Measurements from ENCODE around the gene BCL10. TPM values are rescaled to one million over a fixed set of nuclear protein-coding genes. Genes with fewer than 3 reads are reported as not detected.

BCL10 gene
- total RNA-seq, 4 donors from 2014 or later = 17.8 to 34.4 (median 22.2) TPM

- TF ChIP-seq, protein P1, sequence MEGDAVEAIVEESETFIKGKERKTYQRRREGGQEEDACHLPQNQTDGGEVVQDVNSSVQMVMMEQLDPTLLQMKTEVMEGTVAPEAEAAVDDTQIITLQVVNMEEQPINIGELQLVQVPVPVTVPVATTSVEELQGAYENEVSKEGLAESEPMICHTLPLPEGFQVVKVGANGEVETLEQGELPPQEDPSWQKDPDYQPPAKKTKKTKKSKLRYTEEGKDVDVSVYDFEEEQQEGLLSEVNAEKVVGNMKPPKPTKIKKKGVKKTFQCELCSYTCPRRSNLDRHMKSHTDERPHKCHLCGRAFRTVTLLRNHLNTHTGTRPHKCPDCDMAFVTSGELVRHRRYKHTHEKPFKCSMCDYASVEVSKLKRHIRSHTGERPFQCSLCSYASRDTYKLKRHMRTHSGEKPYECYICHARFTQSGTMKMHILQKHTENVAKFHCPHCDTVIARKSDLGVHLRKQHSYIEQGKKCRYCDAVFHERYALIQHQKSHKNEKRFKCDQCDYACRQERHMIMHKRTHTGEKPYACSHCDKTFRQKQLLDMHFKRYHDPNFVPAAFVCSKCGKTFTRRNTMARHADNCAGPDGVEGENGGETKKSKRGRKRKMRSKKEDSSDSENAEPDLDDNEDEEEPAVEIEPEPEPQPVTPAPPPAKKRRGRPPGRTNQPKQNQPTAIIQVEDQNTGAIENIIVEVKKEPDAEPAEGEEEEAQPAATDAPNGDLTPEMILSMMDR (IDR thresholded peaks at IDR 0.05) = no peak
- H3K4me3 ChIP-seq (ENCODE audit: low read depth, poor library complexity, severe bottlenecking) = no peak overlapping the region
- intact Hi-C loops (cut with DNase I; ENCODE audit: low total_unique reads) = no loop called here
- 50 to 61% methylated on average over 1 of the region's 1 CpG for WGBS, 2 donors
- no peak for DNase-seq (ENCODE audit: low spot score in 2 of 2)
Observed at GRCh38 chr1:85274969-85275453, 1.4 kb downstream of the BCL10 start.

GRCh38 chr1:85273397-85273796 lies 3.0 kb downstream of the BCL10 start:
- no peak for DNase-seq (ENCODE audit: low spot score in 2 of 2)
- intact Hi-C loops (cut with DNase I; ENCODE audit: low total_unique reads) = no loop called here
- no peak for TF ChIP-seq POLR2A (IDR thresholded peaks at IDR 0.05)
- TF ChIP-seq, protein P1 (IDR thresholded peaks at IDR 0.05) = no peak
- no peak overlapping the region for H3K4me3 ChIP-seq (ENCODE audit: low read depth, poor library complexity, severe bottlenecking)

- intact Hi-C loops (cut with DNase I; ENCODE audit: low total_unique reads) = no loop called here
- H3K4me3 ChIP-seq (ENCODE audit: low read depth, poor library complexity, severe bottlenecking) = no peak overlapping the region
- TF ChIP-seq POLR2A (IDR thresholded peaks at IDR 0.05) = no peak
- TF ChIP-seq, protein P1 (IDR thresholded peaks at IDR 0.05) = no peak
- 88 to 91% methylated on average over 5 of the region's 5 CpGs for WGBS, 2 donors
- DNase-seq (ENCODE audit: low spot score in 2 of 2) = no peak
Observed at GRCh38 chr1:85268801-85269585, 7.4 kb downstream of the BCL10 start.

GRCh38 chr1:85267313-85267712 lies 9.1 kb downstream of the BCL10 start:
- intact Hi-C loops (cut with DNase I; ENCODE audit: low total_unique reads) = no loop called here
- no peak for TF ChIP-seq POLR2A (IDR thresholded peaks at IDR 0.05)
- TF ChIP-seq, protein P1 (IDR thresholded peaks at IDR 0.05) = no peak
- no peak overlapping the region for H3K4me3 ChIP-seq (ENCODE audit: low read depth, poor library complexity, severe bottlenecking)
- 85 to 88% methylated on average over 2 of the region's 2 CpGs for WGBS, 2 donors
- DNase-seq (ENCODE audit: low spot score in 2 of 2) = no peak

DNA sequence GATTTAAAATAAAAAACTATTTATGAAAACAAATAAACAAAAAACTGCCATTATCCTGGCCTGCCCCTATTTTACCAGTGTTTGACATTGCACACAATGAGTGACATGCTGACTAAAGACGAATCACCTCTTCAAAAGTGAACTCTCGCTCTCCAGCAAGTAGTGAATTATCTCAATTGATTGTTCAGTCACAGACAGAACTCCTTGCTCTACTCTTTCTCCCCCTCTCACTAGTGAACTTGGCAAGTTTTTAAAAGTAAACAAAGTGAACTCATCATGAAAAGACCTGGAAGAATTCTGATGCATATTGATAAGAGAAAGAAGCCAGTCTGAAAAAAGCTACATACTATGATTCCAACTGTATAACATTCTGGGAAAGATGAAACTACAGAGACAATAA lies 12.3 kb downstream of the BCL10 start:
- 73 to 82% methylated on average over 2 of the region's 2 CpGs for WGBS, 2 donors
- no peak overlapping the region for H3K4me3 ChIP-seq (ENCODE audit: low read depth, poor library complexity, severe bottlenecking)
- no peak for DNase-seq (ENCODE audit: low spot score in 2 of 2)
- intact Hi-C loops (cut with DNase I; ENCODE audit: low total_unique reads) = no loop called here
- TF ChIP-seq POLR2A (IDR thresholded peaks at IDR 0.05) = no peak
- TF ChIP-seq, protein P1 (IDR thresholded peaks at IDR 0.05) = no peak

GRCh38 chr1:85262985-85263384 lies 13.4 kb downstream of the BCL10 start:
- H3K4me3 ChIP-seq (ENCODE audit: low read depth, poor library complexity, severe bottlenecking) = no peak overlapping the region
- intact Hi-C loops (cut with DNase I; ENCODE audit: low total_unique reads) = no loop called here
- no peak for DNase-seq (ENCODE audit: low spot score in 2 of 2)
- no peak for TF ChIP-seq POLR2A (IDR thresholded peaks at IDR 0.05)
- TF ChIP-seq, protein P1 (IDR thresholded peaks at IDR 0.05) = no peak

Measured in lower leg skin (tissue), 4 donors.